RWPE2 (cell line): ENCODE measurements around the gene SIGLEC12.

Source experiments
- ATAC-seq: fragments of 200-7000 bp; cut with Tn5 transposase; 3 replicates; pipeline ENCODE4 v1.9.1; 2021; ENCODE audit warnings: low read depth
- DNase-seq: peaks from one replicate; pipeline ENCODE4 v3.0.0-alpha.2; 2020; ENCODE audit warnings: low spot score
- H3K27ac ChIP-seq: fragments of 450-650 bp; 2 replicates; pipeline ENCODE4 v1.5.1; 2017; ENCODE audit warnings: mild to moderate bottlenecking; ENCODE audit not compliant: poor library complexity, severe bottlenecking
- H3K27me3 ChIP-seq: fragments of 250-450 bp; sonication (Bioruptor Pico); 2 replicates; pipeline ENCODE4 v1.5.1; 2021; ENCODE audit warnings: mild to moderate bottlenecking, moderate library complexity; ENCODE audit not compliant: insufficient read depth, poor library complexity, severe bottlenecking
- H3K36me3 ChIP-seq: fragments of 250-450 bp; sonication (Bioruptor Pico); 2 replicates; pipeline ENCODE4 v1.5.1; 2020; ENCODE audit warnings: low read depth, mild to moderate bottlenecking, moderate library complexity
- H3K4me1 ChIP-seq: fragments of 250-450 bp; sonication (Bioruptor Pico); 2 replicates; pipeline ENCODE4 v1.5.1; 2021; ENCODE audit warnings: mild to moderate bottlenecking, moderate library complexity; ENCODE audit not compliant: insufficient read depth, poor library complexity, severe bottlenecking
- H3K4me3 ChIP-seq: fragments of 250-450 bp; sonication (Bioruptor Pico); 2 replicates; pipeline ENCODE4 v1.5.1; 2021; ENCODE audit warnings: mild to moderate bottlenecking, moderate library complexity; ENCODE audit not compliant: severe bottlenecking
- H3K9me3 ChIP-seq: fragments of 250-450 bp; sonication (Bioruptor Pico); 2 replicates; pipeline ENCODE4 v1.5.1; 2021; ENCODE audit warnings: mild to moderate bottlenecking, moderate library complexity; ENCODE audit not compliant: severe bottlenecking
- TF ChIP-seq, protein P1 (sequence below): fragments of 450-650 bp; IDR thresholded peaks from one replicate; pipeline ENCODE4 v1.5.1; 2017; ENCODE audit warnings: mild to moderate bottlenecking, moderate library complexity; ENCODE audit not compliant: poor library complexity, severe bottlenecking

Gene SIGLEC12

DNA sequence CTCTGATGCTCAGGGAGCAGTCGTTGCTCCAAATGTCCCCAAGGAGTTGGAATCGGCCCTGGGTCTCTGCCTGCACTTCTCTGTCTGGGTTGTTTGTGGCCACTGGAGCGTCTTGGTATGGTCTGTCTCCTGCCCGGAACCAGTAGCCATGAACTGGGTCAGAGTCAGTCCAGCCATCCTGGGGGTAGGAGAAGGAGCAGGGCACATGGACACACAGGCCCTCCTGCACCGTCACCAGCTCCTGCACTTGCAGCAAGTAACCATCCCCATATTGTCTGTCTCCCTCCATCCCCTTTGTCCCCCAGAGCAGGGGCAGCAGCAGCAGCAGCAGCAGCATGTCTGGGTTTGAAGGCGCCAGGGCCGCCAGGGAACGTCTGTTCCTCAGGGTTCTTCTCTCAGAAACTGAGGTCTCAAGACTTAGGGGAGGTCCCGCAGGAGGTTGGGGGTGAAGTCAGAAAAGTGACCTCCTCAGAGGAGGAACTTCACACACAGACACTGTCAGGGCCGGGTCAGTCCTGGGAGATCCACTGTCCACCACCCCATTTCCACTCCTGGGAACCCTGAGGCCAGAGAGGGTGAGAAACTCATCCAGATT, 43.5 kb downstream of the SIGLEC12 start, which contains the start of gene SIGLEC8:
SIGLEC8 (minus strand) TSS at position 404 of the 595 bp plus-strand sequence; CDS start at position 337, 67 bp downstream.
- H3K36me3 ChIP-seq, result no peaks in the 10 kb centered on the region
- TF ChIP-seq, protein P1, sequence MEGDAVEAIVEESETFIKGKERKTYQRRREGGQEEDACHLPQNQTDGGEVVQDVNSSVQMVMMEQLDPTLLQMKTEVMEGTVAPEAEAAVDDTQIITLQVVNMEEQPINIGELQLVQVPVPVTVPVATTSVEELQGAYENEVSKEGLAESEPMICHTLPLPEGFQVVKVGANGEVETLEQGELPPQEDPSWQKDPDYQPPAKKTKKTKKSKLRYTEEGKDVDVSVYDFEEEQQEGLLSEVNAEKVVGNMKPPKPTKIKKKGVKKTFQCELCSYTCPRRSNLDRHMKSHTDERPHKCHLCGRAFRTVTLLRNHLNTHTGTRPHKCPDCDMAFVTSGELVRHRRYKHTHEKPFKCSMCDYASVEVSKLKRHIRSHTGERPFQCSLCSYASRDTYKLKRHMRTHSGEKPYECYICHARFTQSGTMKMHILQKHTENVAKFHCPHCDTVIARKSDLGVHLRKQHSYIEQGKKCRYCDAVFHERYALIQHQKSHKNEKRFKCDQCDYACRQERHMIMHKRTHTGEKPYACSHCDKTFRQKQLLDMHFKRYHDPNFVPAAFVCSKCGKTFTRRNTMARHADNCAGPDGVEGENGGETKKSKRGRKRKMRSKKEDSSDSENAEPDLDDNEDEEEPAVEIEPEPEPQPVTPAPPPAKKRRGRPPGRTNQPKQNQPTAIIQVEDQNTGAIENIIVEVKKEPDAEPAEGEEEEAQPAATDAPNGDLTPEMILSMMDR, result no peak
- DNase-seq (no peak), ATAC-seq (no peak)
- no peak within 1 kb of the TSS for H3K27ac ChIP-seq
- no peaks in the 10 kb centered on the region for H3K27me3 ChIP-seq
- H3K9me3 ChIP-seq, result no peaks in the 10 kb centered on the region
- H3K4me3 ChIP-seq, result no peak within 1 kb of the TSS
- no peaks in the 10 kb centered on the region for H3K4me1 ChIP-seq

DNA sequence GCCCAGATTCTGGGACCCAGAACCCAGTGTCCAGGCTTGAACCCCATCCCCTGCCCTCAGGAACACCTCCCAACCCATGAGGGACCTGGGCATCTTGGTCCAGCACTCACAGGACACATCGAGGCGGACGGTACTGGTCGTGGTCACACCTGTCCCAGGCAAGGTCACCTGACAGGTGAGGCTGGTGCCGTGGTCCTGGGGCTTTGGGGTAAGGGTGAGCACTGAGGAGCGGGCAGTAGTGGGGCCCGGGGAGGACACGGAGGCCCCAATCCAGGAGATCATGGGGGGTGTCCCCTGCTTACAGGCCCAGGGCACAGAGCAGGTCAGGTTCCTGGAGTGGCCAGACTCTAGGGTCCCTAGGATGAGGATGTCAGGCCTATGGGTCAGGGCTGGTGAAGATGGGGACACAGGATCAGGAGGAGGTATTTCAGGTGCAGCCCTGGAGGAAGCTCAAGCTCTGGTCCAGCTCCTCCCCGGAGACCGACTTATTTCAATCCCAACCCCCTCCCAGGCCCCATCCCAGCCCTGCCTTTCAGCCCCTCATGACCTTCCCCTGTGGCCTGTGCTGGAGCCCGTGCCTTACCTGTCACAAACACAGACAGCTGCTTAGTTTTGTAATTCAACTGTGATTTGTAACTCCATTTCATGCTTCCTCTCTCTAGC, 44.1 kb downstream of the SIGLEC12 start:
- Histone ChIP-seq H3K9me3 (no peaks in the 10 kb centered on the region), H3K4me3 (no peak overlapping the region), H3K4me1 (no peaks in the 10 kb centered on the region), H3K27ac (no peak overlapping the region), H3K27me3 (no peaks in the 10 kb centered on the region), H3K36me3 (no peaks in the 10 kb centered on the region)
- TF ChIP-seq, protein P1, result no peak
- DNase-seq (no peak), ATAC-seq (no peak)

DNA sequence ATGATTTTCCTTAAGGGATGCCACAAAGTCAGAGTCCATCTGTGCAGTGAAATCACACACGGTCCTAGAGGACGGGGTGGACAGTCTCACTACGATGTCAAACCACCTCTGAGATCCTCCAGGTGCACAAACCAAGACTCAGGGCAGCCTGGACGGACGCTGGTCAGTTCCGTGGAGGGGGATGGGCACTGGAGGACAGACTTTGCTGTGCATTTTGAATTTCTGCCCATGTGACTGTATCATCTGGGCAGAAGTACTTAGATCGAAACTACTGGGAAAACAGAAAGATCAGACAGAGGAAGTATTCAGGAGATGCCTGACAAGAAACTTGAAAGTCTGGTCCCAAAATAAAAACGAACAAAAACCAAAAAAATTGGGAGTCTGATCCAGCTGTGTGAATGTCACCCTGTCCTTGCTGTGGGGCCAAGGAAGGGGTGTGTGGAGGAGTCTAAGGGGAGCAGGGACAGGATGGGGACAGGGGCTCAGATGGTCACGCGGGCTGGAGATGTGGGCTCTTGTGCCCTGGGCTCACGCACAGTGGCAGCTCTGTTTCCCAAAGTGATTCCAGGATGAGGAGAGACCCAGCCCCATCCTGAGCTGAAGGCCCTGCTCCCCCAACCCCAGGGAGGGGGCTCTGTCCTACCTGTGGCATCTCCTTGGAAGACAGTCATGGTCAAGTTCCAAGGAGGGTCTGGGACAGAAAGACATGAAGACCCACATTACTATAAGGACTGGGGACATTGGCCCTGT, 44.9 kb downstream of the SIGLEC12 start:
- no peak overlapping the region for H3K4me3 ChIP-seq
- TF ChIP-seq, protein P1, result no peak
- H3K27me3 ChIP-seq, result no peaks in the 10 kb centered on the region
- no peak for ATAC-seq
- no peak overlapping the region for H3K27ac ChIP-seq
- H3K4me1 ChIP-seq, result no peaks in the 10 kb centered on the region
- H3K9me3 ChIP-seq, result no peaks in the 10 kb centered on the region
- no peak for DNase-seq
- no peaks in the 10 kb centered on the region for H3K36me3 ChIP-seq

DNA sequence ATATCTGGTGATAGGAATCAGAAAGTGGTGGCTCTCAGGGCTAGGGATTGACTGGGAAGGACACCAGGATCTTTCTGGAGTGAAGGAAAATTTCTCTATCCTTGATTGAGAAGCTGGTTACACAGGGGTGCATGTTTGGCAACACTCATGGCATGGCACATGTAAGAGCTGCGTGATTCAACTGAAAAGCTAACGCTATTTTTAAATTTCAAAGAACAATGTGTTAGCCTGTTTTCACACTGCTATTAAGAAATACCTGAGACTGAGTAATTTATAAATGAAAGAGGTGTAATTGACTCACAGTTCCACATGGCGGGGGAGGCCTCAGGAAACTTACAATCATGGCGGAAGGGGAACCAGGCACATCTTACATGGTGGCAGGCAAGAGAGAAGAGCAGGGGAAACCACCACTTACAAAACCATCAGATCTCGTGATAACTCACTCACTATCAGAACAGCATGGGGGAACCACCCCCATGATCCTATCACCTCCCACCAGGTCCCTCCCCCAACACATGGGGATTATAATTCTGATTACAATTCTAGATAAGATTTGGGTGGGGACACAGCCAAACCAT, 50.8 kb downstream of the SIGLEC12 start:
- TF ChIP-seq, protein P1, result no peak
- no peak for DNase-seq
- no peak for ATAC-seq
- Histone ChIP-seq H3K36me3 (no peaks in the 10 kb centered on the region), H3K4me1 (no peaks in the 10 kb centered on the region), H3K27ac (no peak overlapping the region), H3K4me3 (no peak overlapping the region), H3K9me3 (no peaks in the 10 kb centered on the region), H3K27me3 (no peaks in the 10 kb centered on the region)
